ENCODE results near the gene ERCC2. TPM values are rescaled to one million over a fixed set of nuclear protein-coding genes. Genes with fewer than 3 reads are reported as not detected.

Gene ERCC2
- total RNA-seq, 1 experiment from 2014 or later, result 59.2 TPM

DNA sequence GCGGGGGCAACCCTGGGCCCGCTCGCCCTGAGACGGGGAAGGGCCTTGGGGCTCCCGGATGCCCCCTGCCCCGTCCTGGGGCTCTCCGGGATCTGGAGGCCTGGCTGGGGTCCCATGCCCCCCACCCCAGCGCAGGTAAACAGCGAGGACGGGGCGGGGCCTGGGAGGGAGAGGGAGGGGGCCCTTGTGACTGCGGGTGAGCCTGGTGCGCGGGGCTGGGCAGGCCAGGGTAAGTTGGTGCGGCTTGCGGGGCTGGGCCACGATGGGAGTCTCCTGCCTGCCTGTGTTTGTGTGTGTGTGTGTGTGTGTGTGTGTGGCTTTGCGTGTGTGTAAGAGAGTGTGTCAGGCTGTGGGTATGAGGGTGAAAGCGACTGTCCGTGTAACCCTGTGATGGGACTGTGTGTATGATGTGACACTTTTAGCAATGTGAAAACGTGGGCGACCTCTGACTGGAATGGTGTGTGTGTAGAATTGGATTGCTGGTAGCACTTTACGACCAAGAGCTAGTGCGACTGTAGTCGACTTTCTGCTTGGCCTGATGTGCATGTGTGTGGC is 29.4 kb downstream of the ERCC2 start:
- H3K4me3 ChIP-seq (ENCODE audit: low read depth, low read length, poor library complexity, severe bottlenecking), result peak overlapping the region; percentile 48
- BruUV-seq (replicated peaks), result no TSS peak

GRCh38 chr19:45340232-45340898 is 30.0 kb downstream of the ERCC2 start, which contains the start of gene KLC3:
TSS of gene KLC3 (plus strand) at chr19:45340750. CDS start at chr19:45345542, 4,792 bp downstream.
- Histone ChIP-seq H3K36me3 (ENCODE audit: insufficient read depth, low read length, poor library complexity, severe bottlenecking) (no peaks in the 10 kb centered on the region), H3K9me3 (ENCODE audit: low read depth, low read length, poor library complexity, severe bottlenecking) (no peaks in the 10 kb centered on the region), H3K4me1 (ENCODE audit: insufficient read depth, low read length, poor library complexity, severe bottlenecking) (peaks cover 5% of the 10 kb centered on the region), H3K4me3 (ENCODE audit: low read depth, low read length, poor library complexity, severe bottlenecking) (peak within 1 kb of the TSS; percentile 48), H3K27ac (ENCODE audit: low read depth, low read length, poor library complexity, severe bottlenecking) (no peak within 1 kb of the TSS), H3K27me3 (replicated peaks; ENCODE audit: insufficient read depth, low read depth, low read length, poor library complexity) (no peaks in the 10 kb centered on the region)
- intact Hi-C loops (cut with micrococcal nuclease; ENCODE audit: unreplicated experiment), result no loop called here
- CTCF ChIA-PET, result no interaction called here
- no peak for TF ChIP-seq EZH2 (IDR thresholded peaks at IDR 0.05; ENCODE audit: borderline replicate concordance, low read depth, low read length, poor library complexity, severe bottlenecking)
- TF ChIP-seq, protein P1, sequence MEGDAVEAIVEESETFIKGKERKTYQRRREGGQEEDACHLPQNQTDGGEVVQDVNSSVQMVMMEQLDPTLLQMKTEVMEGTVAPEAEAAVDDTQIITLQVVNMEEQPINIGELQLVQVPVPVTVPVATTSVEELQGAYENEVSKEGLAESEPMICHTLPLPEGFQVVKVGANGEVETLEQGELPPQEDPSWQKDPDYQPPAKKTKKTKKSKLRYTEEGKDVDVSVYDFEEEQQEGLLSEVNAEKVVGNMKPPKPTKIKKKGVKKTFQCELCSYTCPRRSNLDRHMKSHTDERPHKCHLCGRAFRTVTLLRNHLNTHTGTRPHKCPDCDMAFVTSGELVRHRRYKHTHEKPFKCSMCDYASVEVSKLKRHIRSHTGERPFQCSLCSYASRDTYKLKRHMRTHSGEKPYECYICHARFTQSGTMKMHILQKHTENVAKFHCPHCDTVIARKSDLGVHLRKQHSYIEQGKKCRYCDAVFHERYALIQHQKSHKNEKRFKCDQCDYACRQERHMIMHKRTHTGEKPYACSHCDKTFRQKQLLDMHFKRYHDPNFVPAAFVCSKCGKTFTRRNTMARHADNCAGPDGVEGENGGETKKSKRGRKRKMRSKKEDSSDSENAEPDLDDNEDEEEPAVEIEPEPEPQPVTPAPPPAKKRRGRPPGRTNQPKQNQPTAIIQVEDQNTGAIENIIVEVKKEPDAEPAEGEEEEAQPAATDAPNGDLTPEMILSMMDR (conservative IDR thresholded peaks at IDR 0.05; ENCODE audit: low read depth, low read length), result no peak
- DNase-seq (ENCODE audit: low spot score), result no peak
- POLR2A ChIA-PET (ENCODE audit: low non-redundant PET), result no interaction called here
- no TSS peak for BruUV-seq (replicated peaks)

More for the DNA sequence above, 29.4 kb downstream of the ERCC2 start:
- DNase-seq (ENCODE audit: low spot score), result no peak
- Histone ChIP-seq H3K27me3 (replicated peaks; ENCODE audit: insufficient read depth, low read depth, low read length, poor library complexity) (no peaks in the 10 kb centered on the region), H3K27ac (ENCODE audit: low read depth, low read length, poor library complexity, severe bottlenecking) (no peak overlapping the region), H3K9me3 (ENCODE audit: low read depth, low read length, poor library complexity, severe bottlenecking) (no peaks in the 10 kb centered on the region), H3K36me3 (ENCODE audit: insufficient read depth, low read length, poor library complexity, severe bottlenecking) (no peaks in the 10 kb centered on the region), H3K4me1 (ENCODE audit: insufficient read depth, low read length, poor library complexity, severe bottlenecking) (peaks cover 5% of the 10 kb centered on the region)
- ChIA-PET POLR2A (ENCODE audit: low non-redundant PET) (interaction anchor here (0.5 kb wide), 1 partner anchor 136 kb away, joined by 8 read pairs; no protein-coding TSS in a partner anchor), CTCF (no interaction called here)
- TF ChIP-seq, protein P1 (conservative IDR thresholded peaks at IDR 0.05; ENCODE audit: low read depth, low read length), result no peak
- no peak for TF ChIP-seq EZH2 (IDR thresholded peaks at IDR 0.05; ENCODE audit: borderline replicate concordance, low read depth, low read length, poor library complexity, severe bottlenecking)
- intact Hi-C loops (cut with micrococcal nuclease; ENCODE audit: unreplicated experiment), result no loop called here

GRCh38 chr19:45339629-45340028 is 30.7 kb downstream of the ERCC2 start:
- Histone ChIP-seq H3K27ac (ENCODE audit: low read depth, low read length, poor library complexity, severe bottlenecking) (no peak overlapping the region), H3K4me3 (ENCODE audit: low read depth, low read length, poor library complexity, severe bottlenecking) (no peak overlapping the region), H3K36me3 (ENCODE audit: insufficient read depth, low read length, poor library complexity, severe bottlenecking) (no peaks in the 10 kb centered on the region), H3K4me1 (ENCODE audit: insufficient read depth, low read length, poor library complexity, severe bottlenecking) (peaks cover 5% of the 10 kb centered on the region), H3K9me3 (ENCODE audit: low read depth, low read length, poor library complexity, severe bottlenecking) (no peaks in the 10 kb centered on the region), H3K27me3 (replicated peaks; ENCODE audit: insufficient read depth, low read depth, low read length, poor library complexity) (no peaks in the 10 kb centered on the region)
- DNase-seq (ENCODE audit: low spot score), result no peak
- TF ChIP-seq, protein P1 (conservative IDR thresholded peaks at IDR 0.05; ENCODE audit: low read depth, low read length), result no peak
- TF ChIP-seq EZH2 (IDR thresholded peaks at IDR 0.05; ENCODE audit: borderline replicate concordance, low read depth, low read length, poor library complexity, severe bottlenecking), result no peak
- ChIA-PET CTCF (interaction anchor here (1.1 kb wide), 1 partner anchor 23 kb away, joined by 3 read pairs; no protein-coding TSS in a partner anchor), POLR2A (ENCODE audit: low non-redundant PET) (no interaction called here)
- intact Hi-C loops (cut with micrococcal nuclease; ENCODE audit: unreplicated experiment), result loop anchor here (5.0 kb wide), 1 partner anchor 322 kb away; no protein-coding TSS in a partner anchor
- BruUV-seq (replicated peaks), result no TSS peak

All from A673 (cell line).